ENCODE results near the gene YWHAH.

DNA sequence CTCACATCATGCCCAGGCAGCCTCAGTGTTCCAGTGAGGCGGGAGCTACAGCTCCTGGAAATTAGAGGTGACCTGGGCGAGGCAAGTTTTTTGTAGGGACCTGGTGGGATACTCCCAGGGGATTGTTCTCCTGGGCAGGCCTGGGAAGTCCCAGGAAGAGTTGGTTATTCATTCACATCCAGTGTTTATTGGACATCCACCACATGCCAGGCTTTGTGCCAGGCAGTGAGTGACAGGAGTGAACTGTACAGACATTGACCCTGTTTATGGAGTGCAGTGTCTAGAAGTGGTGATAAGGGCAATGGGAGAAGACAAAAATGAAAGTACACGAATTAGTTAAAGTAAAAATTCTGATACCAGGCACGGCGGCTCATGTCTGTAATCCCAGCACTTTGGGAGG, 29.4 kb downstream of the YWHAH start:
- no peak for TF ChIP-seq POLR2AphosphoS5 (IDR thresholded peaks at IDR 0.05; ENCODE audit: low read depth)
- TF ChIP-seq, protein P1, sequence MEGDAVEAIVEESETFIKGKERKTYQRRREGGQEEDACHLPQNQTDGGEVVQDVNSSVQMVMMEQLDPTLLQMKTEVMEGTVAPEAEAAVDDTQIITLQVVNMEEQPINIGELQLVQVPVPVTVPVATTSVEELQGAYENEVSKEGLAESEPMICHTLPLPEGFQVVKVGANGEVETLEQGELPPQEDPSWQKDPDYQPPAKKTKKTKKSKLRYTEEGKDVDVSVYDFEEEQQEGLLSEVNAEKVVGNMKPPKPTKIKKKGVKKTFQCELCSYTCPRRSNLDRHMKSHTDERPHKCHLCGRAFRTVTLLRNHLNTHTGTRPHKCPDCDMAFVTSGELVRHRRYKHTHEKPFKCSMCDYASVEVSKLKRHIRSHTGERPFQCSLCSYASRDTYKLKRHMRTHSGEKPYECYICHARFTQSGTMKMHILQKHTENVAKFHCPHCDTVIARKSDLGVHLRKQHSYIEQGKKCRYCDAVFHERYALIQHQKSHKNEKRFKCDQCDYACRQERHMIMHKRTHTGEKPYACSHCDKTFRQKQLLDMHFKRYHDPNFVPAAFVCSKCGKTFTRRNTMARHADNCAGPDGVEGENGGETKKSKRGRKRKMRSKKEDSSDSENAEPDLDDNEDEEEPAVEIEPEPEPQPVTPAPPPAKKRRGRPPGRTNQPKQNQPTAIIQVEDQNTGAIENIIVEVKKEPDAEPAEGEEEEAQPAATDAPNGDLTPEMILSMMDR (IDR thresholded peaks at IDR 0.05; ENCODE audit: insufficient read depth, low read length) = no peak
- TF ChIP-seq, protein P2, sequence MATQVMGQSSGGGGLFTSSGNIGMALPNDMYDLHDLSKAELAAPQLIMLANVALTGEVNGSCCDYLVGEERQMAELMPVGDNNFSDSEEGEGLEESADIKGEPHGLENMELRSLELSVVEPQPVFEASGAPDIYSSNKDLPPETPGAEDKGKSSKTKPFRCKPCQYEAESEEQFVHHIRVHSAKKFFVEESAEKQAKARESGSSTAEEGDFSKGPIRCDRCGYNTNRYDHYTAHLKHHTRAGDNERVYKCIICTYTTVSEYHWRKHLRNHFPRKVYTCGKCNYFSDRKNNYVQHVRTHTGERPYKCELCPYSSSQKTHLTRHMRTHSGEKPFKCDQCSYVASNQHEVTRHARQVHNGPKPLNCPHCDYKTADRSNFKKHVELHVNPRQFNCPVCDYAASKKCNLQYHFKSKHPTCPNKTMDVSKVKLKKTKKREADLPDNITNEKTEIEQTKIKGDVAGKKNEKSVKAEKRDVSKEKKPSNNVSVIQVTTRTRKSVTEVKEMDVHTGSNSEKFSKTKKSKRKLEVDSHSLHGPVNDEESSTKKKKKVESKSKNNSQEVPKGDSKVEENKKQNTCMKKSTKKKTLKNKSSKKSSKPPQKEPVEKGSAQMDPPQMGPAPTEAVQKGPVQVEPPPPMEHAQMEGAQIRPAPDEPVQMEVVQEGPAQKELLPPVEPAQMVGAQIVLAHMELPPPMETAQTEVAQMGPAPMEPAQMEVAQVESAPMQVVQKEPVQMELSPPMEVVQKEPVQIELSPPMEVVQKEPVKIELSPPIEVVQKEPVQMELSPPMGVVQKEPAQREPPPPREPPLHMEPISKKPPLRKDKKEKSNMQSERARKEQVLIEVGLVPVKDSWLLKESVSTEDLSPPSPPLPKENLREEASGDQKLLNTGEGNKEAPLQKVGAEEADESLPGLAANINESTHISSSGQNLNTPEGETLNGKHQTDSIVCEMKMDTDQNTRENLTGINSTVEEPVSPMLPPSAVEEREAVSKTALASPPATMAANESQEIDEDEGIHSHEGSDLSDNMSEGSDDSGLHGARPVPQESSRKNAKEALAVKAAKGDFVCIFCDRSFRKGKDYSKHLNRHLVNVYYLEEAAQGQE (IDR thresholded peaks at IDR 0.05; ENCODE audit: insufficient replicate concordance, low read depth) = no peak
- TF ChIP-seq SPI1 (IDR thresholded peaks at IDR 0.05; ENCODE audit: borderline replicate concordance, low read depth) = no peak

All from HL-60 (cell line).